Epithelial cell of esophagus (primary cell): Measurements from ENCODE around the gene MINAR1.

Source experiments
- DNase-seq: peaks from one replicate; pipeline ENCODE4 v3.0.0; 2010; ENCODE audit warnings: low read depth
- H3K4me3 ChIP-seq: 2 replicates; pipeline ENCODE4 v1.5.1; 2011; ENCODE audit warnings: mild to moderate bottlenecking, low read length, control low read depth
- CTCF ChIP-seq: IDR thresholded peaks from 2 replicates; pipeline ENCODE4 v1.5.1; 2011; ENCODE audit warnings: low read depth, mild to moderate bottlenecking, low read length, control low read depth, inconsistent platforms; ENCODE audit not compliant: insufficient read depth; ENCODE audit errors: missing control alignments

Gene MINAR1

GRCh38 chr15:79453446-79453845, 21.3 kb downstream of the MINAR1 start:
- TF ChIP-seq CTCF, result no peak
- DNase-seq, result no peak
- no peak overlapping the region for H3K4me3 ChIP-seq

GRCh38 chr15:79454063-79454462, 21.9 kb downstream of the MINAR1 start:
- no peak overlapping the region for H3K4me3 ChIP-seq
- DNase-seq, result no peak
- TF ChIP-seq CTCF, result no peak

- no peak overlapping the region for H3K4me3 ChIP-seq
- DNase-seq, result no peak
- no peak for TF ChIP-seq CTCF
Measured at GRCh38 chr15:79455361-79455760, 23.2 kb downstream of the MINAR1 start.

- H3K4me3 ChIP-seq, result no peak overlapping the region
- TF ChIP-seq CTCF, result no peak
- no peak for DNase-seq
Measured at GRCh38 chr15:79455943-79456342, 23.8 kb downstream of the MINAR1 start.

GRCh38 chr15:79458491-79458890, 26.4 kb downstream of the MINAR1 start:
- DNase-seq, result no peak
- TF ChIP-seq CTCF, result no peak
- no peak overlapping the region for H3K4me3 ChIP-seq

- no peak overlapping the region for H3K4me3 ChIP-seq
- DNase-seq, result no peak
- TF ChIP-seq CTCF, result no peak
Measured at GRCh38 chr15:79459666-79460065, 27.5 kb downstream of the MINAR1 start.

GRCh38 chr15:79463043-79463780, 31.1 kb downstream of the MINAR1 start:
- TF ChIP-seq CTCF, result no peak
- H3K4me3 ChIP-seq, result no peak overlapping the region
- DNase-seq, result no peak
